DOHH2 (cell line): Measurements from ENCODE around the gene ZBTB16.

ENCODE experiments used
- H3F3A ChIP-seq: fragments of 200-600 bp; sonication (generic), shearing (Covaris generic); 2 replicates; pipeline ENCODE4 v1.6.0; 2016; ENCODE audit warnings: antibody characterized with exemption, mild to moderate bottlenecking; ENCODE audit not compliant: control insufficient read depth, insufficient read depth
- H3K27ac ChIP-seq: fragments of 200-600 bp; sonication (generic); 2 replicates; pipeline ENCODE4 v1.5.1; 2014; ENCODE audit warnings: low read depth, mild to moderate bottlenecking, low read length, moderate library complexity
- H3K27me3 ChIP-seq: fragments of 200-600 bp; sonication (generic); 2 replicates; pipeline ENCODE4 v1.6.1; 2014; ENCODE audit warnings: mild to moderate bottlenecking, low read length, mixed read lengths; ENCODE audit not compliant: control insufficient read depth
- H3K36me3 ChIP-seq: fragments of 200-600 bp; sonication (generic); 2 replicates; pipeline ENCODE4 v1.6.1; 2014; ENCODE audit warnings: mild to moderate bottlenecking, low read length, moderate library complexity, mixed read lengths; ENCODE audit not compliant: control insufficient read depth
- H3K4me1 ChIP-seq: fragments of 200-600 bp; sonication (generic); 2 replicates; pipeline ENCODE4 v1.6.1; 2014; ENCODE audit warnings: mild to moderate bottlenecking, low read length, mixed read lengths; ENCODE audit not compliant: control insufficient read depth
- H3K4me2 ChIP-seq: fragments of 200-600 bp; sonication (generic); 2 replicates; pipeline ENCODE4 v1.6.0; 2014; ENCODE audit warnings: mild to moderate bottlenecking, low read length, moderate library complexity
- H3K4me3 ChIP-seq: fragments of 200-600 bp; sonication (generic); 2 replicates; pipeline ENCODE4 v1.5.1; 2014; ENCODE audit warnings: mild to moderate bottlenecking, low read length, mixed read lengths
- H3K79me2 ChIP-seq: fragments of 200-600 bp; sonication (generic); 2 replicates; pipeline ENCODE4 v1.6.1; 2014; ENCODE audit warnings: mild to moderate bottlenecking, low read length, mixed read lengths; ENCODE audit not compliant: control insufficient read depth
- H3K9me2 ChIP-seq: fragments of 200-600 bp; sonication (generic); replicated peaks from 2 replicates; pipeline ENCODE4 v1.6.1; 2014; ENCODE audit warnings: mild to moderate bottlenecking, low read length, mixed read lengths; ENCODE audit not compliant: control insufficient read depth
- H3K9me3 ChIP-seq: fragments of 200-600 bp; sonication (generic); 2 replicates; pipeline ENCODE4 v1.6.1; 2014; ENCODE audit warnings: antibody characterized with exemption, low read length, mixed read lengths; ENCODE audit not compliant: control insufficient read depth, insufficient read depth
- H4K20me1 ChIP-seq: fragments of 200-600 bp; sonication (generic); 2 replicates; pipeline ENCODE4 v1.6.0; 2014; ENCODE audit warnings: low read depth, mild to moderate bottlenecking, antibody characterized with exemption, low read length, moderate library complexity; ENCODE audit not compliant: control insufficient read depth, insufficient read depth
- CTCF ChIP-seq: fragments of 200-600 bp; sonication (generic); IDR thresholded peaks from one replicate; pipeline ENCODE4 v1.5.1; 2014; ENCODE audit warnings: antibody characterized with exemption, mild to moderate bottlenecking, low read depth, low read length; ENCODE audit not compliant: poor library complexity, severe bottlenecking
- EZH2phosphoT487 ChIP-seq: fragments of 200-600 bp; sonication (generic); IDR thresholded peaks from 2 replicates; pipeline ENCODE4 v1.6.1; 2017; ENCODE audit warnings: borderline replicate concordance, mild to moderate bottlenecking, antibody characterized with exemption, low read length, moderate library complexity, mixed read lengths

ZBTB16 gene

GRCh38 chr11:114197799-114198500 lies 138.4 kb downstream of the ZBTB16 start:
- no peak overlapping the region for H3K4me2 ChIP-seq
- H3K4me1 ChIP-seq = peaks cover 28% of the 10 kb centered on the region
- H3K79me2 ChIP-seq = no peaks in the 10 kb centered on the region

GRCh38 chr11:114199051-114199450 lies 139.5 kb downstream of the ZBTB16 start:
- TF ChIP-seq EZH2phosphoT487 (no peak), CTCF (no peak)
- H3K27me3 ChIP-seq = peaks cover 4% of the 10 kb centered on the region; the same call in 1 of the 2 replicates
- H3K4me1 ChIP-seq = peaks cover 28% of the 10 kb centered on the region
- no peaks in the 10 kb centered on the region for H3K9me2 ChIP-seq
- H4K20me1 ChIP-seq = no peaks in the 10 kb centered on the region; the same call in 1 of the 2 replicates
- no peaks in the 10 kb centered on the region for H3F3A ChIP-seq
- no peaks in the 10 kb centered on the region for H3K79me2 ChIP-seq
- no peaks in the 10 kb centered on the region for H3K36me3 ChIP-seq
- H3K4me2 ChIP-seq = no peak overlapping the region
- no peak overlapping the region for H3K27ac ChIP-seq
- no peaks in the 10 kb centered on the region for H3K9me3 ChIP-seq
- H3K4me3 ChIP-seq = no peak overlapping the region

More at GRCh38 chr11:114197799-114198500, 138.4 kb downstream of the ZBTB16 start:
- Histone ChIP-seq H3F3A (no peaks in the 10 kb centered on the region), H3K9me2 (no peaks in the 10 kb centered on the region), H4K20me1 (no peaks in the 10 kb centered on the region; the same call in 1 of the 2 replicates), H3K4me3 (no peak overlapping the region), H3K27me3 (peaks cover under 1% of the 10 kb centered on the region; the same call in 1 of the 2 replicates), H3K36me3 (no peaks in the 10 kb centered on the region), H3K9me3 (no peaks in the 10 kb centered on the region), H3K27ac (no peak overlapping the region)
- TF ChIP-seq EZH2phosphoT487 (no peak), CTCF (no peak)

- H3K27ac ChIP-seq = no peak overlapping the region
Measured at GRCh38 chr11:114200351-114201133, 141.0 kb downstream of the ZBTB16 start.

More at GRCh38 chr11:114200351-114201133, 141.0 kb downstream of the ZBTB16 start:
- Histone ChIP-seq H3K27me3 (peaks cover 11% of the 10 kb centered on the region), H3K4me3 (no peak overlapping the region), H3K9me3 (no peaks in the 10 kb centered on the region), H3F3A (no peaks in the 10 kb centered on the region), H3K4me2 (no peak overlapping the region), H3K36me3 (no peaks in the 10 kb centered on the region), H3K4me1 (peaks cover 13% of the 10 kb centered on the region), H4K20me1 (no peaks in the 10 kb centered on the region; the same call in 1 of the 2 replicates), H3K79me2 (no peaks in the 10 kb centered on the region), H3K9me2 (no peaks in the 10 kb centered on the region)
- no peak for TF ChIP-seq CTCF
- no peak for TF ChIP-seq EZH2phosphoT487
